Activated CD4-positive, alpha-beta T cell treated with anti-CD3 and anti-CD28 coated beads, Interleukin-2, amount 50 U/mL, for 24 hours (primary cell): ENCODE results near the gene PPP1R18.
A peak's percentile ranks its signal among the peaks of the same experiment; 100 is the strongest.
"Not testable (repeated sequence)": the region's sequence is repeated elsewhere in the genome, so short reads cannot be mapped to it uniquely, and the experiment has no call there.

Source experiments
- DNase-seq, 2 donors: peaks; one replicate each; pipeline ENCODE4 v3.0.0-alpha.2; 2020; ENCODE audit warnings: low read depth in 1 of 2, low spot score in 1 of 2

The PPP1R18 gene

GRCh38 chr6:30670760-30671527 lies 15.5 kb downstream of the PPP1R18 start:
- no peak for DNase-seq

- DNase-seq: not testable (repeated sequence)
These were observed 20.1 kb downstream of the PPP1R18 start for GRCh38 chr6:30666300-30666699.

- DNase-seq: no peak
These were observed 21.3 kb downstream of the PPP1R18 start for GRCh38 chr6:30664994-30665767.

GRCh38 chr6:30657922-30658321 lies 28.5 kb downstream of the PPP1R18 start:
- not testable (repeated sequence) for DNase-seq

GRCh38 chr6:30657454-30657853 lies 29.0 kb downstream of the PPP1R18 start:
- no peak for DNase-seq

GRCh38 chr6:30656513-30656912 lies 29.9 kb downstream of the PPP1R18 start:
- DNase-seq: no peak

- no peak for DNase-seq
These were observed 30.7 kb downstream of the PPP1R18 start for GRCh38 chr6:30655743-30656094.

- DNase-seq: no peak
These were observed 31.4 kb downstream of the PPP1R18 start for GRCh38 chr6:30654798-30655742.

- DNase-seq: no peak
These were observed 35.3 kb downstream of the PPP1R18 start for GRCh38 chr6:30651143-30651542.

- DNase-seq: peak; percentile 63 to 75
These were observed 39.0 kb downstream of the PPP1R18 start for GRCh38 chr6:30647242-30648116.

- DNase-seq: peak; percentile 84 to 86
These were observed 39.8 kb downstream of the PPP1R18 start, which contains the start of gene C6orf136 for GRCh38 chr6:30646450-30647241. Gene C6orf136, plus strand, starts transcription at chr6:30647133. Its CDS starts 99 bp downstream, at chr6:30647232.

- DNase-seq: no peak
These were observed 40.5 kb downstream of the PPP1R18 start for GRCh38 chr6:30645989-30646388.

GRCh38 chr6:30644769-30645168 lies 41.7 kb downstream of the PPP1R18 start:
- DNase-seq: no peak

- no peak for DNase-seq
These were observed 42.8 kb downstream of the PPP1R18 start for GRCh38 chr6:30643656-30644055.

GRCh38 chr6:30641048-30641447 lies 45.4 kb downstream of the PPP1R18 start:
- no peak for DNase-seq

- no peak for DNase-seq
These were observed 46.0 kb downstream of the PPP1R18 start for GRCh38 chr6:30640481-30640880.

GRCh38 chr6:30635834-30636233 lies 50.6 kb downstream of the PPP1R18 start:
- DNase-seq: no peak

- peak; percentile 74 to 80 for DNase-seq
These were observed 59.7 kb downstream of the PPP1R18 start, which contains the start of gene ATAT1 for GRCh38 chr6:30626484-30627366. Gene ATAT1, plus strand, starts transcription at chr6:30626874.
